NOMO-1 (cell line): ENCODE measurements around the gene CXXC5.

Source experiments
- DNase-seq, 2 experiments: peaks; one replicate each; lab custom pipeline; 2025; ENCODE audit not compliant: unreplicated experiment in 2 of 2; lab: John Stamatoyannopoulos, UW

Gene CXXC5

GRCh38 chr5:139650689-139651042 lies 2.5 kb downstream of the CXXC5 start:
- no peak for DNase-seq

GRCh38 chr5:139651043-139651834 lies 3.1 kb downstream of the CXXC5 start:
- no peak for DNase-seq

- DNase-seq: peak in 1 of 2 experiments; percentile 17
Measured at GRCh38 chr5:139651853-139652787, 4.0 kb downstream of the CXXC5 start.

- DNase-seq: no peak
Measured at GRCh38 chr5:139652788-139653241, 4.7 kb downstream of the CXXC5 start.

- no peak for DNase-seq
Measured at GRCh38 chr5:139653616-139654015, 5.5 kb downstream of the CXXC5 start.

GRCh38 chr5:139654464-139654863 lies 6.3 kb downstream of the CXXC5 start:
- DNase-seq: no peak

- DNase-seq: no peak
Measured at GRCh38 chr5:139654871-139655491, 6.8 kb downstream of the CXXC5 start.

GRCh38 chr5:139655727-139656271 lies 7.7 kb downstream of the CXXC5 start:
- no peak for DNase-seq

GRCh38 chr5:139657363-139658321 lies 9.5 kb downstream of the CXXC5 start:
- DNase-seq: no peak

GRCh38 chr5:139658501-139658927 lies 10.4 kb downstream of the CXXC5 start:
- DNase-seq: no peak

GRCh38 chr5:139658928-139659667 lies 10.9 kb downstream of the CXXC5 start:
- no peak for DNase-seq

GRCh38 chr5:139659695-139660101 lies 11.5 kb downstream of the CXXC5 start:
- DNase-seq: no peak

GRCh38 chr5:139660105-139660922 lies 12.2 kb downstream of the CXXC5 start:
- DNase-seq: no peak

- DNase-seq: peak; percentile 87 to 94
Measured at GRCh38 chr5:139660923-139661814, 13.0 kb downstream of the CXXC5 start.

- DNase-seq: no peak
Measured at GRCh38 chr5:139662617-139663016, 14.5 kb downstream of the CXXC5 start.

GRCh38 chr5:139663207-139664085 lies 15.3 kb downstream of the CXXC5 start:
- no peak for DNase-seq
